GM10266 (cell line): ENCODE data around the gene ADAMTS17.

Experiments used
- DNase-seq: peaks from one replicate; pipeline ENCODE4 v3.0.0; 2012; ENCODE audit errors: extremely low spot score
- CTCF ChIP-seq: IDR thresholded peaks from 2 replicates; pipeline ENCODE4 v1.5.1; 2012; ENCODE audit warnings: mild to moderate bottlenecking, low read depth; ENCODE audit not compliant: control insufficient read depth, insufficient read depth; ENCODE audit errors: missing control alignments

The ADAMTS17 gene

GRCh38 chr15:99951511-99951910 lies 390.3 kb downstream of the ADAMTS17 start:
- no peak for DNase-seq
- TF ChIP-seq CTCF: no peak

- DNase-seq: no peak
- TF ChIP-seq CTCF: no peak
Observed at GRCh38 chr15:99944131-99944530, 397.6 kb downstream of the ADAMTS17 start.

GRCh38 chr15:99943466-99943865 lies 398.3 kb downstream of the ADAMTS17 start:
- TF ChIP-seq CTCF: no peak

GRCh38 chr15:99932676-99933402 lies 408.9 kb downstream of the ADAMTS17 start:
- DNase-seq: no peak
- TF ChIP-seq CTCF: no peak

More at GRCh38 chr15:99943466-99943865, 398.3 kb downstream of the ADAMTS17 start:
- no peak for DNase-seq

GRCh38 chr15:99931703-99932603 lies 409.8 kb downstream of the ADAMTS17 start:
- DNase-seq: no peak
- TF ChIP-seq CTCF: no peak

GRCh38 chr15:99930696-99931095 lies 411.1 kb downstream of the ADAMTS17 start:
- no peak for DNase-seq
- no peak for TF ChIP-seq CTCF

- TF ChIP-seq CTCF: no peak
- DNase-seq: no peak
Observed at GRCh38 chr15:99929266-99929665, 412.5 kb downstream of the ADAMTS17 start.
